ENCODE results near the gene ZBTB5. TPM values are rescaled to one million over a fixed set of nuclear protein-coding genes. Genes with fewer than 3 reads are reported as not detected.
"Not testable (repeated sequence)": the region's sequence is repeated elsewhere in the genome, so short reads cannot be mapped to it uniquely, and the experiment has no call there.

Gene ZBTB5
- total and polyA plus RNA-seq, 8 donors: 2.2 to 16.5 (median 6.7) TPM; not detected in 1

DNA sequence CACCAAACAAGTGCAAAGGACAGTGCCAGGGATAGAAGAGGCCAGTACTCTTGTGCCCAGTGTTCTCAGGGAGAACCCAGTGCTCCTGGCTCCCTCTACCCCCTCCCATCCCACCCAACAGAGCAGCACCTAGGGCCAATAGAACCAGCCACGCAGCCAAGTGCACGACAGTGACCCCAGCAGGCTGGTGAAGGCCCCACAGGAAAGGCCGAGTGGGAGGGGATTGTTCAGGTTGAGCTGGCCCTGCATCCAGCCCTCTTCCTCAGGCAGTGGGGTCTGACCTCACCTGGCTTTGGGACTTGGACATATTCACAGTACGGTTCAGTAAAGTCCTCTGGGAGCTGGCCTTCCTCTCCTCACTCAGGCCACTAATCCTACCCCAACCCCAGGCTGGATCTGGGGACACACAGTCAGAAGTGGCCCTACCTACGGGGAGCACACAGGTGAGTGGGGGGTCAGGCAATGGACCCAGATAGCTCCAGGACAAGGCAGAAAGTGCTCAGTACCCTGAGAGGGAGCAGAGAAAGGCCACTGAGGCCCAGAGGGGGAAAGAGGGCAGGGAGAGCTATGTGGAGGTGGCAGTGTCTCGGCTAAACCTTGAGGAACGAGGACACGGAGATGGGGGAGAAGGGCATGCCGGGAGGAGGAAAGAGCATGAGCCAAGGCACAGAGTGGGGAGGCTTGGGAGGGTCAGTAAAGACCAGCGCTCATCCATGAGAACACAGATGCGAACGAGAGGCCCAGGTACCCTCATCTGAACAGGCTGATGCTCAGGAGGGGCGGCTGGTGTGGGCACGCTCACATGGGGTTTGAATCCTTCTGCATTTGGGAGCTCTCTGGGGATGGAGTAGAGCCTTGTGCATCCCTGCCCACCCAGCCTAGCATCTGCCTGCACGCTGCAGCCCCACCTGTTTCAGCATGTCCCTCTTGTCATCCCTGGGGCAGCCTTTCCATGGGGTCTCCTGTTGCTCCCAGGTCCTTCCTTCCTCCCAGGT is 46.1 kb upstream of the ZBTB5 start:
- H3K27me3 ChIP-seq: no peaks in the 10 kb centered on the region
- no peak for DNase-seq
- H3K27ac ChIP-seq: no peak overlapping the region
- intact Hi-C loops (cut with DNase I; ENCODE audit: low total_unique reads): no loop called here
- H3K36me3 ChIP-seq: peaks cover 10 to 65% (median 43%) of the 10 kb centered on the region in 4 donors
- 80 to 86% (median 85%) methylated on average over 13 to 15 of the region's 15 CpGs for WGBS, 5 donors
- H3K9me3 ChIP-seq: no peaks in the 10 kb centered on the region
- no peak overlapping the region for H3K4me3 ChIP-seq
- H3K4me1 ChIP-seq: no peaks in the 10 kb centered on the region
- TF ChIP-seq, protein P1, sequence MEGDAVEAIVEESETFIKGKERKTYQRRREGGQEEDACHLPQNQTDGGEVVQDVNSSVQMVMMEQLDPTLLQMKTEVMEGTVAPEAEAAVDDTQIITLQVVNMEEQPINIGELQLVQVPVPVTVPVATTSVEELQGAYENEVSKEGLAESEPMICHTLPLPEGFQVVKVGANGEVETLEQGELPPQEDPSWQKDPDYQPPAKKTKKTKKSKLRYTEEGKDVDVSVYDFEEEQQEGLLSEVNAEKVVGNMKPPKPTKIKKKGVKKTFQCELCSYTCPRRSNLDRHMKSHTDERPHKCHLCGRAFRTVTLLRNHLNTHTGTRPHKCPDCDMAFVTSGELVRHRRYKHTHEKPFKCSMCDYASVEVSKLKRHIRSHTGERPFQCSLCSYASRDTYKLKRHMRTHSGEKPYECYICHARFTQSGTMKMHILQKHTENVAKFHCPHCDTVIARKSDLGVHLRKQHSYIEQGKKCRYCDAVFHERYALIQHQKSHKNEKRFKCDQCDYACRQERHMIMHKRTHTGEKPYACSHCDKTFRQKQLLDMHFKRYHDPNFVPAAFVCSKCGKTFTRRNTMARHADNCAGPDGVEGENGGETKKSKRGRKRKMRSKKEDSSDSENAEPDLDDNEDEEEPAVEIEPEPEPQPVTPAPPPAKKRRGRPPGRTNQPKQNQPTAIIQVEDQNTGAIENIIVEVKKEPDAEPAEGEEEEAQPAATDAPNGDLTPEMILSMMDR (IDR thresholded peaks at IDR 0.05): no peak
- TF ChIP-seq POLR2AphosphoS5 (IDR thresholded peaks at IDR 0.05): no peak
- TF ChIP-seq POLR2A (IDR thresholded peaks at IDR 0.05): no peak
- no peak for TF ChIP-seq EP300 (IDR thresholded peaks at IDR 0.05)

DNA sequence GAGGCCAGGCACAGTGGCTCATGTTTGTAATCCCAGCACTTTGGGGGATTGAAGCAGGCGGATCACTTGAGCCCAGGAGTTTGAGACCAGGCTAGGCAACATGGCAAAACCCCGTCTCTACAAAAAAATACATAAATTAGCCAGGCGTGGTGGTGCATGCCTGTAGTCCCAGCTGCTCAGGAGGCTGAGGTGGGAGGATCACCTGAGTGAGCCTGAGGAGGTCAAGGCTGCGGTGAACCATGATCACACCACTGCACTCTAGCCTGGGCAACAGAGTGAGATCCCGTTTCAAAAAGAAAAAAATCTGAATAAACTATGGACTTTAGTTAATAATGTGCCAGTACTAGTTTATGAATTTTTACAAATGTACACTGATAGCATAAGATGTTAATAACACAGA is 44.8 kb upstream of the ZBTB5 start:
- peaks cover 10 to 56% (median 41%) of the 10 kb centered on the region in 4 donors for H3K36me3 ChIP-seq
- DNase-seq; H3K4me1 ChIP-seq; H3K27ac ChIP-seq; H3K27me3 ChIP-seq; H3K9me3 ChIP-seq; H3K4me3 ChIP-seq; intact Hi-C loops (cut with DNase I; ENCODE audit: low total_unique reads): not testable (repeated sequence)
- 78 to 93% (median 88%) methylated on average over 5 of the region's 5 CpGs for WGBS, 5 donors

DNA sequence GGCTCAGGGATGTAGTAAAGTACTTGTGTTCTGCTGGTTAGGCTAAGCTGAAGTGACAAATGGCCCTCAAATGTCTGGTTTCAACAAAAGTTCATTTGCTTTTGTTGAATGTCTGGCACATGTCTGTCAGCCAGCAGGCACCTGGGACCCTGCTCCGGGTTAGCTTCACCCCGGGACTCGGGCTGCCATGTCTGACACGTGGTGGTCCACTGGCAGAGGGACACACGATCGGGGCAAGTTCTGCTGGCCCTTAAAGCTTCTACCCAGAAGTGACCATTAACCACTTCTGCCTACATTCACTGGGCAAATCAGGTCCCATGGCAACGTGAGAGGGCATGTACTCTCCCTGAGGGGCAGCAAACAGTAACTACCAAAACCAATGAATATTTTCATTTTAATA is 44.3 kb upstream of the ZBTB5 start:
- Histone ChIP-seq H3K36me3 (peaks cover 14 to 56% (median 44%) of the 10 kb centered on the region in 4 donors), H3K4me1 (no peaks in the 10 kb centered on the region), H3K27me3 (no peaks in the 10 kb centered on the region), H3K4me3 (no peak overlapping the region), H3K9me3 (no peaks in the 10 kb centered on the region), H3K27ac (no peak overlapping the region)
- intact Hi-C loops (cut with DNase I; ENCODE audit: low total_unique reads): no loop called here
- no peak for TF ChIP-seq POLR2AphosphoS5 (IDR thresholded peaks at IDR 0.05)
- TF ChIP-seq, protein P1 (IDR thresholded peaks at IDR 0.05): no peak
- TF ChIP-seq POLR2A (IDR thresholded peaks at IDR 0.05): no peak
- TF ChIP-seq EP300 (IDR thresholded peaks at IDR 0.05): no peak
- WGBS, 5 donors: 83 to 90% (median 88%) methylated on average over 5 to 7 of the region's 7 CpGs
- DNase-seq: no peak

GRCh38 chr9:37508834-37509206 is 43.6 kb upstream of the ZBTB5 start:
- Histone ChIP-seq H3K36me3 (peaks cover 14 to 56% (median 50%) of the 10 kb centered on the region in 4 donors), H3K9me3 (no peaks in the 10 kb centered on the region), H3K4me3 (no peak overlapping the region), H3K27me3 (no peaks in the 10 kb centered on the region), H3K4me1 (no peaks in the 10 kb centered on the region), H3K27ac (no peak overlapping the region)
- 87 to 92% (median 88%) methylated on average over 3 of the region's 3 CpGs for WGBS, 5 donors
- TF ChIP-seq EP300 (IDR thresholded peaks at IDR 0.05): no peak
- TF ChIP-seq, protein P1 (IDR thresholded peaks at IDR 0.05): no peak
- no peak for TF ChIP-seq POLR2A (IDR thresholded peaks at IDR 0.05)
- no peak for TF ChIP-seq POLR2AphosphoS5 (IDR thresholded peaks at IDR 0.05)
- intact Hi-C loops (cut with DNase I; ENCODE audit: low total_unique reads): no loop called here
- DNase-seq: no peak
